LNCaP clone FGC (cell line): ENCODE data around the gene RXRA.
A peak's percentile ranks its signal among the peaks of the same experiment; 100 is the strongest.

Experiments
- DNase-seq: peaks from one replicate; pipeline ENCODE4 v3.0.0-alpha.2; 2011; ENCODE audit warnings: low read depth
- H3K4me3 ChIP-seq: 2 replicates; pipeline ENCODE4 v1.5.1; 2011; ENCODE audit warnings: mild to moderate bottlenecking, low read depth, low read length, control low read depth
- TF ChIP-seq, protein P1 (sequence below): IDR thresholded peaks from 2 replicates; pipeline ENCODE4 v1.5.1; 2012; ENCODE audit warnings: mild to moderate bottlenecking; ENCODE audit not compliant: control insufficient read depth, insufficient read depth; ENCODE audit errors: extremely low read depth

Gene RXRA

DNA sequence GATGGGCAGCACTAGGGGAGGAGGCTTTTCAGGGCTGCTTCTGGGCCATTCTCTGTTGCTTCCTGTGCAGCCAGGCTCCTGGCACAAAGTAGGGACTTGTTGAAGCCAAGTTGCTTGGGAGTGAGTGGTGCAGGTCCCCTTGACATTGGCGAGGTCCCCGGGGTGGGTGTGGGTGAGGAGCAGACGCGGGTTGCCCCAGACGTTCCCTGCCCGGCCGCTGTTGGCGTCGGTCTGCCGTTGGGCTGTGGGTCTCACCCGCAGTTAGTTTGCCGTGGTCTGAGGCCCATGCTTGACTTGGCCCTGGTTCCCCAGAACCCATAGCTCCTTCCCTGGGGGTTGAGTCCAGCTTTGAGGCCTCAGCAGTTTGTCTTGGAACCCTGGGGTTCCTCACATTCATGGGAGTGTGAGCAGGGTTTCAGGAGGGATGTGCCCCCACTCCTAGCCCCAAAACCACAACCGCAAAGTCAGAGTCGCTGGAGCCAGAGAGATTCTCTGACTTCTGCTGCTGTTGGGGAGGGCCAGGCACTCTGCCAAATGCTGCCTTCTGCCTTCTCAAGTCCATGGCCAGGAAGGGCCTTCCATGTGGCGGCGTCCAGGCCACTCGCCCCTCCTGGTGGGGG is 77.5 kb downstream of the RXRA start:
- no peak for DNase-seq
- TF ChIP-seq, protein P1, sequence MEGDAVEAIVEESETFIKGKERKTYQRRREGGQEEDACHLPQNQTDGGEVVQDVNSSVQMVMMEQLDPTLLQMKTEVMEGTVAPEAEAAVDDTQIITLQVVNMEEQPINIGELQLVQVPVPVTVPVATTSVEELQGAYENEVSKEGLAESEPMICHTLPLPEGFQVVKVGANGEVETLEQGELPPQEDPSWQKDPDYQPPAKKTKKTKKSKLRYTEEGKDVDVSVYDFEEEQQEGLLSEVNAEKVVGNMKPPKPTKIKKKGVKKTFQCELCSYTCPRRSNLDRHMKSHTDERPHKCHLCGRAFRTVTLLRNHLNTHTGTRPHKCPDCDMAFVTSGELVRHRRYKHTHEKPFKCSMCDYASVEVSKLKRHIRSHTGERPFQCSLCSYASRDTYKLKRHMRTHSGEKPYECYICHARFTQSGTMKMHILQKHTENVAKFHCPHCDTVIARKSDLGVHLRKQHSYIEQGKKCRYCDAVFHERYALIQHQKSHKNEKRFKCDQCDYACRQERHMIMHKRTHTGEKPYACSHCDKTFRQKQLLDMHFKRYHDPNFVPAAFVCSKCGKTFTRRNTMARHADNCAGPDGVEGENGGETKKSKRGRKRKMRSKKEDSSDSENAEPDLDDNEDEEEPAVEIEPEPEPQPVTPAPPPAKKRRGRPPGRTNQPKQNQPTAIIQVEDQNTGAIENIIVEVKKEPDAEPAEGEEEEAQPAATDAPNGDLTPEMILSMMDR: no peak
- H3K4me3 ChIP-seq: no peak overlapping the region

DNA sequence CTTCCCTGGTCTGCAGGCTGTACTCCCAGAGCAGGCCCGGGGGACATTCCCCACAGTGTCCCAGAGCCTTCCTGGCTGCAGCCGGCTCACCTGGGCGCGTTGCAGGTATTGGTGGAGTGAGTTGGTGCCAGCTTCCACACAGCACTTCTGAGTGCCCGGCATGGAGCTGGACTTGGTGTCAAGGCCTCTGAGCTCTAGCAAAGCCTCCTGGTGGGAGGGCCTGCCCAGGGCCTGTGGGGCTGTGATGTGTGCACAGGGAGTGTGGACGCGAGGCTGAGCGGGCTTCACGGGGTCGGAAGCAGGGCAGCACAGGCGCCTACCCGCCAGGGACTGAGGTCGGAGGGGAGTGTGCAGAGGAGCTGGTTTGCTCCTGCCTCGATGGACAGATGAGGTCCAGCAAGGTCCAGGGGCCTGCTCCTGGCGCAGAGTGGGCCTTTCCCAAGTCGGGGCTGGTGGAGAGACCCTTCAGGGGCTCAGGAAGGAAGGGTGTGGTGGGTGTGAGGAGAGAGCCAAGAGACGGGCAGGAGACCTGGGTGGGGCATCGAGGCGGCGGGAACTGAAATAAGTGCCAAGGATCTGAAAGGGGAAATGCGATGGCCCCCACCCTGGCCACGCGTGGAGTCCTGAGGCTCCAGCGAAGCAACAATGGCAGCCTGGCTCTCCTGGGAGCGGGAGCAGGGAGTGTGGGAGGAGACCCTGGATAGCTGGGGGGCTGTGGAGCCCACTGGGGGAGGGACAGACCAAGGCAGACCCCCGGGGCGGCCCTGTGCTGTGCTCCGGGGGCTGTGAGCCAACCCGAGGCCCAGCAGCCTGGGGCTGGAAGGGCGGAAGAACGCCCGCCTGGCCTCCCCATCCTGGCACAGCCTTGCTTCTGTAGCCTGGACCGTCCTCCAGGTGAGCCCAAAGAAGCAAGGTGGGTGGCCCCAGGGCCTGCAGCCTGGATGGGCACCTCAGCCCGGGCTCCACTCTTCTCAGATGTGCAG is 78.4 kb downstream of the RXRA start:
- no peak overlapping the region for H3K4me3 ChIP-seq
- no peak for DNase-seq
- TF ChIP-seq, protein P1: no peak

DNA sequence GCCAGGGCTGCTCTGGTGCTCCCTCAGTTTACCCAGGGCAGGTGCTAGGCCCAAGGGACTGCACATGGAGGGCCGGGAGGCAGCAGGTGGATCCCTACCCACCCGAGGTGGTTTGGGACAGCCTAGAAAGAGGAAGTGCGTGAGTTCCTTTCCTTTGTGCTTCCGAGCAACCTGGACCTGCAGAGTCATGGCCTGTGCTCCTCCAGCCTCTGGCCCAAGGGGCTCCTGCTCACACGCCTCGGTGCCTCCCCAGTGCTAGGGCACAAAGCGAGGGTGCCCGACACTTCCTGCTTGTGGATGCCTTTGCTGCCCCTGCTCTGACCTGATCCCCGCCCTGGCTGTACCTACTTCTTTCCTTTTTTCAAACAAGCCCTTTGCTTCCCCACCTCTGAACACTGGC is 79.3 kb downstream of the RXRA start:
- TF ChIP-seq, protein P1: no peak
- DNase-seq: no peak
- H3K4me3 ChIP-seq: no peak overlapping the region

DNA sequence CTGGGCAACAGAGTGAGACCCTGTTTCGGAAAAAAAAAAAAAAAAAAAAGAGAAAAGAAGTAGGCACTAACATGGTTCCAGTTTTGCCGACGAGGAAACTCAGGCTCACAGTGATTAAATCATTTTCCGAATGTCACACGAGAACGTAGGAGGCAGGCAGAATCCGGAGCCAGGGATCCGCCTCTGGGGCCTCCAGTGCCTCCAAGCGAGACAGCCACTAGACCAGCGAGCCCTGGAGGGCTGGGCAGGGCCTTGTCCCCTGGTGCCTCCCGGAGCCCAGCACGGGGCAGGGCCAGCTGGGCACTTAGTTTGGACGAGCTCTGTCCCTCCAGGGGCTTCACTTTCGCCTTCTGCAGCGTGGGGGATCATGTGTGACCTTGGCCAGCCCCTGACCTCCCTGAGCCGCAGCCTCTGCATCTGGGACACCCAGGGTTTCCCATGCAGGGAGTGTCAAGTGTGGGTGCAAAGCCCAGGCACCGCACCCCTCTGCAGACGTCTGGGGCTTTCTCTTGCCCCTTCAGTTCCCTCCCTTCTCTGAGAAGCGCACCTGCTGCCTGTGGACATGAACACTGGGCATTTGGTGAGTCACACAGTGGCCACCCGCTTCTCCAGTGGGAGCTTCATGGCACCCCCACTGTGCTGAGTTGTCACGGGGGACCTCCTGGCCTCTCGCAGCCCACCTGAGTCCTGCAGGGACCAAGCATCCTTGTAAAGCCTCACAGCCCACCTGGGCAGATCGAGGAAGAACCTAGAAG is 80.3 kb downstream of the RXRA start:
- peak overlapping the region; percentile 47 for H3K4me3 ChIP-seq
- TF ChIP-seq, protein P1: no peak
- DNase-seq: peak; percentile 46

DNA sequence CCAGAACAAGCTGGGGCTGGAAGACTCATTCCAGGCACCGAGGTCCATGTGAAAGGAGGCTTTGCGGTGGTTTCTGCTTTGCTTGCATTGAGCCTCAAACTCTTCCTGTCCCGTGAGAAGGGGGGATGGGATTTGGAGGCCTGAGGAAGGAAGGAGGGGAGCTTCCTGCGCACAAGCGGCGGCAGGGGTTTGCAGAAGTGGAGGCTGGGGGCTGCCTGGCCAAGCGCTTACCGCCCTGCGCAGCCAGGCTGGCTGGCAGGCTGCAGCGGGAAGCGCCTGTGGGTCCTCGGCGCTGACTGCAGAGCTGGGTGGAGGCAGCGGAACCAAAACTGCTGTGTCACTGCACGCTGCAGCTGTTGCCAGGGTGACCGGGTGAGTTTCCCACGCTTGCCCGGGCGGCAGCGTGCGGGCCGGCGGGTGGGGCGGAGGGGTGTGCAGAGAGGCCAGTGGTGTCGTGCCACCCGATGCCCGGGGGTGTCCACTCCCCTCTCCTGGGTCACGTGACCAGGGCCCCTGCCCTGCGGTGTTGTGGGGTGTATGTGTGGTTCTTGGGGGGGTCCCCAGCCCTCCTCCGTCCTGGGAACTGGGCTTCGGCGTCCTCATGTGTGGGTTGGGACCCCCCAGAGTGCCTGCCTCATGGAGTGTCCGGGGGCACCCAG is 81.0 kb downstream of the RXRA start:
- H3K4me3 ChIP-seq: peak overlapping the region; percentile 47
- TF ChIP-seq, protein P1: no peak
- peak; percentile 85 for DNase-seq

DNA sequence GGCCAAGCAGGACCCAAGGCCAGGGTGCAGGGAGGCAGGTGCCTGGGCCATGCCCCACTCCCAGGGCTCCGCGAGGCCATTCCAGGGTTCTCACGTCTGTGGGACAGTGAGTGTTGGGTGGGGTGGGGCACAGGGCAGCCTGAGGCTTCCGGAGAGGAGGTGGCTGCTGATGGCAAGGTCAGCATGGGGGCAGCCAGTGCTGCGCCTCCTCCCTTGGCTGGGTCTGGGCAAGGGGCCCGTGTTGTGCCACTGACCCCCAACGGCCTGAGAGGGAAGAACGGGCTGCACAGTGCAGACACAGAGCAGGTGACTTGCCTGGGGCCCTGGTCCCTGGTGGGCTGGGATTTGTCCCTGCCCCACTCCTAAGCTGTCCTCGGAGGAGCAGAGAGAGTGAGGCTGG is 82.1 kb downstream of the RXRA start:
- TF ChIP-seq, protein P1: no peak; the same call in 1 of the 2 replicates
- DNase-seq: no peak
- H3K4me3 ChIP-seq: no peak overlapping the region
